Naive thymus-derived CD8-positive, alpha-beta T cell (primary cell): Measurements from ENCODE around the gene MR1. TPM values are rescaled to one million over a fixed set of nuclear protein-coding genes. Genes with fewer than 3 reads are reported as not detected.

Source experiments
- ATAC-seq, 2 donors: fragments of 150-1000 bp; cut with Tn5 transposase in 1 of 2; sonication (Bioruptor Pico), chemical (Tn5 transposase) in 1 of 2; 1 replicate in 1 of 2; 2 replicates in 1 of 2; pipeline ENCODE4 v1.10.0; 2021; ENCODE audit warnings: mild to moderate bottlenecking in 2 of 2, moderate library complexity in 2 of 2
- POLR2A ChIA-PET: fragments of 350-600 bp; sonication (Branson Sonifier 250); formaldehyde crosslinking; loops from one replicate; lab custom pipeline; 2021; ENCODE audit warnings: antibody characterized with exemption; lab: Charles Lee
- DNase-seq, 10 donors: peaks; one replicate each; pipeline versions ENCODE4 v3.0.0 to v3.0.0-alpha.2; 2020 to 2022
- H3K27ac Mint-ChIP-seq, 10 donors: one replicate each; pipeline ENCODE4 v1.8.0; 2020 to 2022; ENCODE audit warnings: mild to moderate bottlenecking in 10 of 10, mixed read lengths in 10 of 10, moderate library complexity in 4 of 10, inconsistent platforms in 1 of 10
- H3K27me3 Mint-ChIP-seq, 5 donors: one replicate each; pipeline ENCODE4 v1.8.0; 2021 to 2022; ENCODE audit warnings: mixed read lengths in 5 of 5
- H3K36me3 Mint-ChIP-seq, 3 donors: one replicate each; pipeline ENCODE4 v1.8.0; 2020 to 2022; ENCODE audit warnings: mixed read lengths in 3 of 3, mild to moderate bottlenecking in 2 of 3, inconsistent platforms in 1 of 3
- H3K4me1 Mint-ChIP-seq, 4 donors: one replicate each; pipeline ENCODE4 v1.8.0; 2021 to 2022; ENCODE audit warnings: mixed read lengths in 4 of 4
- H3K4me3 Mint-ChIP-seq, 10 donors: one replicate each; pipeline ENCODE4 v1.8.0; 2020 to 2022; ENCODE audit warnings: mild to moderate bottlenecking in 10 of 10, mixed read lengths in 10 of 10, moderate library complexity in 6 of 10, inconsistent platforms in 1 of 10
- H3K9me3 Mint-ChIP-seq, 9 donors: one replicate each; pipeline ENCODE4 v1.8.0; 2020 to 2022; ENCODE audit warnings: mixed read lengths in 9 of 9, mild to moderate bottlenecking in 3 of 9, inconsistent platforms in 1 of 9, moderate library complexity in 1 of 9
- polyA plus RNA-seq, 3 donors: library from polyadenylated mRNA; unstranded; fragments of 300-500 nt; fragmentation: Illumina TruSeq; gene quantifications; one replicate each; pipeline ENCODE4 v1.2.3, GENCODE V29; 2021
- total RNA-seq, 8 experiments: library from RNA in 2 of 8; stranded (reverse) in 2 of 8; gene quantifications; one replicate each; pipeline ENCODE4 v1.2.3 and lab custom pipeline; 2021 to 2026

The MR1 gene
- total and polyA plus RNA-seq, 5 experiments from 2014 or later, result 26.5 to 35.5 (median 28.8) TPM

DNA sequence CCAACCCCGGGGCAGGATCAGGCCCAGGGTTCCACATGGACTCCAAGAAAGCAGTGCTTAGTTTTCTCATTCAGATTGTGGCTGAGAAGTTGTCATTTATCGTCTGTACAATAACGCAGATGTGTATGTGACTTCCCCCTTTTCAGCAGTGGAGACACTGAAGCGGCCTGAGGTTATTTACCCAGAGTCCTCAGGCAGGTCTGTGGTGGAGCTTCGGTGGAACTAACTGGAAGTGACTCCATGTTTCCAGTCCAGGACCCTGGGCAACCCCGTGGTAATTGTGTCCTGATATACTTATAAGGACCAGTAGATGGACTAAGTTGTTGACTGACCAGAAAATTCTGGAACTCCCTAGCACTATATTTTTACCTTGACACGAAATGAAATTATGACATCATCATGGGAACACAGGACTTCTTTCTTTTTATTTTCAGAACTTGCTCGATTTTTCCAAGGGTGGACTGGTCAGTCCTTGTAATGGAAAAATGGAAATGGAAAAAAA lies 53.7 kb downstream of the MR1 start:
- POLR2A ChIA-PET, result interaction anchor here (0.6 to 8.8 kb wide), 4 partner anchors 15 to 75 kb away, joined by 3 to 239 read pairs (median 5); no protein-coding TSS in a partner anchor
- Mint-ChIP-seq H3K36me3 (peaks cover 0 to under 1% (median 0%) of the 10 kb centered on the region in 3 donors), H3K27me3 (no peaks in the 10 kb centered on the region), H3K9me3 (no peaks in the 10 kb centered on the region), H3K4me1 (peaks cover 22 to 48% (median 39%) of the 10 kb centered on the region in 4 donors), H3K27ac (peak overlapping the region in 6 of 10 donors; percentile 31 to 99 (median 84)), H3K4me3 (peak overlapping the region in 5 of 10 donors; percentile 29 to 99 (median 98))
- DNase-seq (peak in 1 of 10 donors; percentile 16), ATAC-seq (no peak)

- Mint-ChIP-seq H3K9me3 (no peaks in the 10 kb centered on the region), H3K36me3 (peaks cover 0 to 7% (median 0%) of the 10 kb centered on the region in 3 donors), H3K27ac (peak within 1 kb of the TSS; percentile 93 to 99 (median 98)), H3K27me3 (no peaks in the 10 kb centered on the region), H3K4me3 (peak within 1 kb of the TSS; percentile 93 to 99 (median 99)), H3K4me1 (peaks cover 28 to 57% (median 46%) of the 10 kb centered on the region in 4 donors)
- peak; percentile 84 to 98 (median 94) for DNase-seq
- POLR2A ChIA-PET, result interaction anchor here (0.6 to 8.8 kb wide), 22 partner anchors 12 to 319 kb away, joined by 3 to 239 read pairs (median 4); partner anchors contain the start of genes MR1 and STX6
- peak; percentile 73 to 74 for ATAC-seq
Observed at GRCh38 chr1:181088079-181089016, 54.6 kb downstream of the MR1 start, which contains the start of gene IER5. IER5 (plus strand) TSS chr1:181088700; CDS start chr1:181088903, 203 bp downstream.

DNA sequence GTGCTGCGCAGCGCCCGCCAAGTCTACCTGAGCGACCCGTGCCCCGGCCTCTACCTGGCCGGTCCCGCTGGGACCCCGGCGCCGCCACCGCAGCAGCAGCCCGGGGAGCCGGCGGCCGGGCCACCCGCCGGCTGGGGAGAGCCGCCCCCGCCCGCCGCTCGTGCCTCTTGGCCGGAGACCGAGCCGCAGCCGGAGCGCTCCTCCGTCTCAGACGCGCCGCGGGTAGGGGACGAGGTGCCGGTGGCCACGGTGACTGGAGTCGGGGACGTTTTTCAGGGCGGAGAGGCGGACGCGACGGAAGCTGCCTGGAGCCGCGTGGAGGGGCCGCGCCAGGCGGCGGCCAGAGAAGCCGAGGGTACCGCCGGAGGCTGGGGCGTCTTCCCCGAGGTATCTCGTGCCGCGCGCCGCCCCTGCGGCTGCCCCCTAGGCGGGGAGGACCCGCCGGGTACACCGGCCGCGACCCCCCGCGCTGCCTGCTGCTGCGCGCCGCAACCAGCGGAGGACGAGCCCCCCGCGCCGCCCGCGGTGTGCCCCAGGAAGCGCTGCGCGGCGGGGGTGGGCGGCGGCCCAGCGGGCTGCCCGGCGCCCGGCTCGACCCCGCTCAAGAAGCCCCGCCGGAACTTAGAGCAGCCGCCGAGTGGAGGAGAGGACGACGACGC lies 55.4 kb downstream of the MR1 start:
- Mint-ChIP-seq H3K9me3 (no peaks in the 10 kb centered on the region), H3K27ac (peak overlapping the region; percentile 93 to 99 (median 98)), H3K27me3 (no peaks in the 10 kb centered on the region), H3K36me3 (peaks cover 0 to 9% (median 0%) of the 10 kb centered on the region in 3 donors), H3K4me3 (peak overlapping the region; percentile 93 to 99 (median 99)), H3K4me1 (peaks cover 28 to 54% (median 47%) of the 10 kb centered on the region in 4 donors)
- peak in 7 of 10 donors; percentile 11 to 46 (median 30) for DNase-seq
- POLR2A ChIA-PET, result interaction anchor here (0.7 to 8.8 kb wide), 20 partner anchors 13 to 318 kb away, joined by 3 to 239 read pairs (median 4); partner anchors contain the start of genes MR1 and STX6
- ATAC-seq, result peak; percentile 8 to 18

DNA sequence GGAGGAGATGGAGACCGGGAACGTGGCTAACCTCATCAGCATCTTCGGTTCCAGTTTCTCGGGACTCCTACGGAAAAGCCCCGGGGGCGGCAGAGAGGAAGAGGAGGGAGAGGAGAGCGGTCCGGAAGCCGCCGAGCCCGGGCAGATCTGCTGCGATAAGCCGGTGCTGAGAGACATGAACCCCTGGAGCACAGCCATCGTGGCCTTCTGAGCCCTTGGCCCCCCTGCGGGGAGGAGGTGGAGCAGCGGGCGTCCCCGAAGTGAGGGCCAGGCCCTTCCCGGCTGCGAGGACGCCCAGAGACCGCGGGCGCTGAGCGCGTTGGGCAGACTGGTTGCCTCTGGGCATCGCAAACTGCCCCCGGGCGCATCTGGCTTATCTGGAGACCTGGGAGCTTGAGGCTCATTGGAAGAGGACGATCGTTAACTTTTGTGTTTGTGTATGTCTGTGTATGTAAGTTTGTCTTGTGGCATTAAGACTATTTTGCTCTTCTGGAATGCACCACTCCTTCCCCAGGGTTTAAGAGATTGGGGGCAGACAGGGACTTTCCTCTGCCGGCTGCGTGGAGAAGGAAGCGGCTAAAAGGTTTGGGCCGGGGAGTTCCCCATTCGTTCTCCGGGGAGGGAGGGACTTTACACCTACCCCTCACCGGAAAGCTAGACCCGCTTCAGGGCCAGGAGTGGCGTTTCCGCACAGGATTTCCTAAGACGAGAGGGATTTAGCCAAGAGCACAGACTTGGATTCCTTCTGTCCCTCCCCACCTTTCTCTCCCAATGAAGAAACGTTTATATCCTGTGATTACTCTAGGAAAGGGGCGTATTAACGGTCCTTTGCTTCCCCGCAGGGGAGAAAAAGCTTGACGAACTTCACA lies 56.1 kb downstream of the MR1 start:
- Mint-ChIP-seq H3K4me1 (peaks cover 26 to 55% (median 44%) of the 10 kb centered on the region in 4 donors), H3K27ac (peak overlapping the region; percentile 93 to 98 (median 96)), H3K4me3 (peak overlapping the region; percentile 92 to 99 (median 97)), H3K36me3 (peaks cover 0 to 11% (median 3%) of the 10 kb centered on the region in 3 donors), H3K27me3 (no peaks in the 10 kb centered on the region), H3K9me3 (no peaks in the 10 kb centered on the region)
- POLR2A ChIA-PET, result interaction anchor here (0.8 to 8.8 kb wide), 16 partner anchors 13 to 74 kb away, joined by 3 to 239 read pairs (median 4); partner anchors contain the start of genes MR1 and STX6
- DNase-seq (peak; percentile 53 to 84 (median 72)), ATAC-seq (peak; percentile 52 to 69)

DNA sequence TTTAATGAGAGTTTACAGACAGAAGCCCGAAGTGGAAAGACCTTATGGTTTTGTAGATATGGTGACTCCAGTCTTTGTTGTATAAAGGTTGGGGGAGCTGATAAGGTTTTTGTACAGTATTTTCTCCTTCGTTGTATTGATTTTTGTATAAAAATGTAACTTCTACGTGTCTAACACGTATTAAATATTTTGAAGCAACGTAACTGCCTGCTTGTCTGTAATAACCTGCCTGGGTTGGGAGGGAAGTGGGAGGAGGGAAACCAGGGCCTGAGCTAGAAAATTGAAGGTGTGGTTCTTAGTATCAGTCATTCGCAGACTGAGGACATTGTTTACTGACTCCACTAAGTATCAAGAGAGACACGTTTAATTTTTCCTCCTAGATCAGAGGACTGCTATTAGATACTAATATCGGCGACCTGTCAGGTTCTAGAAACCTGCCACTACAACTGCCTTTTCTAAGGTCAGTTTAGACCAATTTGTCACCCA lies 56.9 kb downstream of the MR1 start:
- ATAC-seq (peak in 1 of 2 donors; percentile 0), DNase-seq (peak in 5 of 10 donors; percentile 8 to 34 (median 20))
- Mint-ChIP-seq H3K36me3 (peaks cover 0 to 11% (median 3%) of the 10 kb centered on the region in 3 donors), H3K4me3 (peak overlapping the region; percentile 92 to 99 (median 97)), H3K9me3 (no peaks in the 10 kb centered on the region), H3K27ac (peak overlapping the region; percentile 93 to 98 (median 96)), H3K27me3 (no peaks in the 10 kb centered on the region), H3K4me1 (peaks cover 26 to 59% (median 45%) of the 10 kb centered on the region in 4 donors)
- POLR2A ChIA-PET, result interaction anchor here (0.7 to 8.8 kb wide), 14 partner anchors 12 to 1208 kb away, joined by 3 to 239 read pairs (median 4); partner anchors contain the start of genes MR1 and STX6

GRCh38 chr1:181091309-181092040 lies 57.7 kb downstream of the MR1 start:
- ATAC-seq, result no peak
- Mint-ChIP-seq H3K9me3 (no peaks in the 10 kb centered on the region), H3K27me3 (no peaks in the 10 kb centered on the region), H3K4me3 (peak overlapping the region in 8 of 10 donors; percentile 32 to 99 (median 97)), H3K4me1 (peaks cover 26 to 65% (median 50%) of the 10 kb centered on the region in 4 donors), H3K36me3 (peaks cover 0 to 11% (median 3%) of the 10 kb centered on the region in 3 donors), H3K27ac (peak overlapping the region in 9 of 10 donors; percentile 8 to 98 (median 93))
- POLR2A ChIA-PET, result interaction anchor here (1.1 to 8.8 kb wide), 10 partner anchors 11 to 72 kb away, joined by 3 to 239 read pairs (median 20); partner anchors contain the start of genes MR1 and STX6
- no peak for DNase-seq

DNA sequence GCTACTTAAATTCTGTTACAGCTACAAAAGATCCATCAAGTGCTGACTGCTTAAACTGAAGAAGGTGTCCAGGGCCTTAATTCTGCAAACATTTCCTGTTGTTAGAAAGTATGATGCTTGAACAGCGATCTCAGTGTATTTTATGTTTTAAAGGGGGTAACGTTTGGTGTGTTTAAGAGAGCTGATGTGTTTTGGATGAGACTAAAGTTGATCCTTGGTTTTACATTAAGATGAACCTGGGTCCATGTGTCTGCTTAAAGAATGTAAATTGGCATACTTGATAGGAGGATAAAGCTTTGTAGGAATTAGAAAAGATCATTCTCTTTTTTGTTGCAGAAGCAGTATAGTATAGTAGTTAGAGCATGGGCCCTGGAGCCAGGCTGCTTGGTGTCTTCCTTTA lies 58.3 kb downstream of the MR1 start:
- Mint-ChIP-seq H3K4me1 (peaks cover 26 to 69% (median 49%) of the 10 kb centered on the region in 4 donors), H3K4me3 (peak overlapping the region in 4 of 10 donors; percentile 1 to 99 (median 42)), H3K27me3 (no peaks in the 10 kb centered on the region), H3K27ac (peak overlapping the region in 5 of 10 donors; percentile 2 to 46 (median 27)), H3K9me3 (no peaks in the 10 kb centered on the region), H3K36me3 (peaks cover 0 to 11% (median 3%) of the 10 kb centered on the region in 3 donors)
- POLR2A ChIA-PET, result interaction anchor here (0.7 to 8.8 kb wide), 3 partner anchors 11 to 72 kb away, joined by 4 to 239 read pairs (median 42); no protein-coding TSS in a partner anchor
- no peak for DNase-seq
- ATAC-seq, result no peak

- Mint-ChIP-seq H3K27me3 (no peaks in the 10 kb centered on the region), H3K36me3 (peaks cover 0 to 11% (median 3%) of the 10 kb centered on the region in 3 donors), H3K27ac (peak overlapping the region in 3 of 10 donors; percentile 7 to 75 (median 27)), H3K4me3 (peak overlapping the region in 2 of 10 donors; percentile 11 to 40), H3K9me3 (no peaks in the 10 kb centered on the region), H3K4me1 (peaks cover 26 to 68% (median 45%) of the 10 kb centered on the region in 4 donors)
- ATAC-seq, result no peak
- POLR2A ChIA-PET, result interaction anchor here (4.7 to 8.8 kb wide), 2 partner anchors 10 to 49 kb away, joined by 42 to 239 read pairs; no protein-coding TSS in a partner anchor
- no peak for DNase-seq
Observed at GRCh38 chr1:181092883-181093458, 59.2 kb downstream of the MR1 start.

- POLR2A ChIA-PET, result interaction anchor here (1.9 kb wide), 1 partner anchor 10 kb away, joined by 8 read pairs; no protein-coding TSS in a partner anchor
- Mint-ChIP-seq H3K36me3 (peaks cover 0 to 11% (median 3%) of the 10 kb centered on the region in 3 donors), H3K27me3 (no peaks in the 10 kb centered on the region), H3K4me1 (peaks cover 28 to 72% (median 52%) of the 10 kb centered on the region in 4 donors), H3K9me3 (no peaks in the 10 kb centered on the region), H3K4me3 (no peak overlapping the region), H3K27ac (no peak overlapping the region)
- DNase-seq, result no peak
- no peak for ATAC-seq
Observed at GRCh38 chr1:181094416-181095212, 60.8 kb downstream of the MR1 start.
